DND-41 (cell line): ENCODE measurements around the gene PDE4B.

Source experiments
- EZH2 ChIP-seq: IDR thresholded peaks from 3 replicates; pipeline ENCODE4 v1.6.1; 2012; ENCODE audit warnings: borderline replicate concordance, low read depth, mild to moderate bottlenecking, moderate library complexity, low read length, inconsistent platforms; ENCODE audit not compliant: severe bottlenecking
- TF ChIP-seq, protein P1 (sequence below): IDR thresholded peaks from 2 replicates; pipeline ENCODE4 v1.5.1; 2012; ENCODE audit warnings: borderline replicate concordance, low read length, moderate library complexity, mild to moderate bottlenecking; ENCODE audit not compliant: poor library complexity, severe bottlenecking; ENCODE audit errors: extremely low read depth

- no peak for TF ChIP-seq EZH2
- TF ChIP-seq, protein P1, sequence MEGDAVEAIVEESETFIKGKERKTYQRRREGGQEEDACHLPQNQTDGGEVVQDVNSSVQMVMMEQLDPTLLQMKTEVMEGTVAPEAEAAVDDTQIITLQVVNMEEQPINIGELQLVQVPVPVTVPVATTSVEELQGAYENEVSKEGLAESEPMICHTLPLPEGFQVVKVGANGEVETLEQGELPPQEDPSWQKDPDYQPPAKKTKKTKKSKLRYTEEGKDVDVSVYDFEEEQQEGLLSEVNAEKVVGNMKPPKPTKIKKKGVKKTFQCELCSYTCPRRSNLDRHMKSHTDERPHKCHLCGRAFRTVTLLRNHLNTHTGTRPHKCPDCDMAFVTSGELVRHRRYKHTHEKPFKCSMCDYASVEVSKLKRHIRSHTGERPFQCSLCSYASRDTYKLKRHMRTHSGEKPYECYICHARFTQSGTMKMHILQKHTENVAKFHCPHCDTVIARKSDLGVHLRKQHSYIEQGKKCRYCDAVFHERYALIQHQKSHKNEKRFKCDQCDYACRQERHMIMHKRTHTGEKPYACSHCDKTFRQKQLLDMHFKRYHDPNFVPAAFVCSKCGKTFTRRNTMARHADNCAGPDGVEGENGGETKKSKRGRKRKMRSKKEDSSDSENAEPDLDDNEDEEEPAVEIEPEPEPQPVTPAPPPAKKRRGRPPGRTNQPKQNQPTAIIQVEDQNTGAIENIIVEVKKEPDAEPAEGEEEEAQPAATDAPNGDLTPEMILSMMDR = no peak
Observed at GRCh38 chr1:66154394-66154793, 361.7 kb downstream of the PDE4B start.
